GM12878 (cell line): ENCODE data around the gene LRRTM1.

Source experiments
- BACH1 ChIP-seq: fragments of 450-650 bp; IDR thresholded peaks from 2 replicates; pipeline ENCODE4 v1.6.1; 2017; ENCODE audit warnings: mild to moderate bottlenecking, borderline replicate concordance
- NR2C2 ChIP-seq: IDR thresholded peaks from 2 replicates; pipeline ENCODE4 v1.6.1; 2011; ENCODE audit warnings: borderline replicate concordance, low read depth; ENCODE audit not compliant: control insufficient read depth, insufficient read length
- ZNF274 ChIP-seq: IDR thresholded peaks from one replicate; pipeline ENCODE4 v1.8.0; 2011; ENCODE audit not compliant: insufficient read length, insufficient read depth
- TF ChIP-seq, protein P1 (sequence below), 3 experiments: IDR thresholded peaks in 2 of 3; conservative IDR thresholded peaks in 1 of 3; 2 replicates each; pipeline ENCODE4 v1.5.1; 2011; ENCODE audit warnings: low read depth in 3 of 3, low read length in 3 of 3, mild to moderate bottlenecking in 3 of 3, control low read depth in 2 of 3, moderate library complexity in 2 of 3, inconsistent platforms in 1 of 3, mixed read lengths in 1 of 3; ENCODE audit not compliant: control insufficient read depth in 2 of 3, insufficient read depth in 1 of 3; ENCODE audit errors: extremely low read depth in 1 of 3
- TF ChIP-seq, protein P2 (sequence below): fragments of 450-650 bp; conservative IDR thresholded peaks from 2 replicates; pipeline ENCODE4 v1.6.1; 2017; ENCODE audit warnings: mild to moderate bottlenecking, moderate library complexity
- TF ChIP-seq, protein P3 (sequence below): fragments of 450-650 bp; IDR thresholded peaks from 2 replicates; pipeline ENCODE4 v1.6.1; 2016; ENCODE audit warnings: mild to moderate bottlenecking
- TF ChIP-seq, protein P4 (sequence below): IDR thresholded peaks from 2 replicates; pipeline ENCODE4 v1.6.1; 2011; ENCODE audit warnings: borderline replicate concordance, low read depth, mild to moderate bottlenecking, moderate library complexity, mixed read lengths, low read length; ENCODE audit not compliant: insufficient read depth; ENCODE audit errors: extremely low read length

DNA sequence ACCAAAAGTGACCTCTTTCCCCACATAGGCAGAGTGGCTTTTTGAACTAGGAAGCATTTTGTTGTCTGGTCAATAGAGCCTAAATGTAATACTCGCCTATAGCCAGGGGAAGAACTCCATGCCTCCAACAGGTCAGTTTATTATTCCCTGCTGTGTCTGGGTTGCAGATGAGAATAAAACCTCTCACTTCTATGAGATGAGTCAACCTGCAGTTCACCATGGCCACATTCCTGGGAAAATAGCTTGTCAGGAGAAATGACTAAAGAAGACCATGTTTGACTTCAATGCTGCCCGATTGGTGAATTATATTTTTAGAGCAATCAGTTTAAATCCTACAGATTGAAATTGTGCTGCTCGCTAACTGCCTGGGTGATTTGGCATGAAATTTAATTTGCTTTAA, 46.7 kb upstream of the LRRTM1 start:
- TF ChIP-seq, protein P1, sequence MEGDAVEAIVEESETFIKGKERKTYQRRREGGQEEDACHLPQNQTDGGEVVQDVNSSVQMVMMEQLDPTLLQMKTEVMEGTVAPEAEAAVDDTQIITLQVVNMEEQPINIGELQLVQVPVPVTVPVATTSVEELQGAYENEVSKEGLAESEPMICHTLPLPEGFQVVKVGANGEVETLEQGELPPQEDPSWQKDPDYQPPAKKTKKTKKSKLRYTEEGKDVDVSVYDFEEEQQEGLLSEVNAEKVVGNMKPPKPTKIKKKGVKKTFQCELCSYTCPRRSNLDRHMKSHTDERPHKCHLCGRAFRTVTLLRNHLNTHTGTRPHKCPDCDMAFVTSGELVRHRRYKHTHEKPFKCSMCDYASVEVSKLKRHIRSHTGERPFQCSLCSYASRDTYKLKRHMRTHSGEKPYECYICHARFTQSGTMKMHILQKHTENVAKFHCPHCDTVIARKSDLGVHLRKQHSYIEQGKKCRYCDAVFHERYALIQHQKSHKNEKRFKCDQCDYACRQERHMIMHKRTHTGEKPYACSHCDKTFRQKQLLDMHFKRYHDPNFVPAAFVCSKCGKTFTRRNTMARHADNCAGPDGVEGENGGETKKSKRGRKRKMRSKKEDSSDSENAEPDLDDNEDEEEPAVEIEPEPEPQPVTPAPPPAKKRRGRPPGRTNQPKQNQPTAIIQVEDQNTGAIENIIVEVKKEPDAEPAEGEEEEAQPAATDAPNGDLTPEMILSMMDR (IDR thresholded peaks at IDR 0.05 in 2 of 3, conservative IDR thresholded peaks at IDR 0.05 in 1 of 3; ENCODE audit: control insufficient read depth in 2 of 3, extremely low read depth in 1 of 3, insufficient read depth in 1 of 3, low read depth in 3 of 3, low read length in 3 of 3) = no peak
- TF ChIP-seq, protein P2, sequence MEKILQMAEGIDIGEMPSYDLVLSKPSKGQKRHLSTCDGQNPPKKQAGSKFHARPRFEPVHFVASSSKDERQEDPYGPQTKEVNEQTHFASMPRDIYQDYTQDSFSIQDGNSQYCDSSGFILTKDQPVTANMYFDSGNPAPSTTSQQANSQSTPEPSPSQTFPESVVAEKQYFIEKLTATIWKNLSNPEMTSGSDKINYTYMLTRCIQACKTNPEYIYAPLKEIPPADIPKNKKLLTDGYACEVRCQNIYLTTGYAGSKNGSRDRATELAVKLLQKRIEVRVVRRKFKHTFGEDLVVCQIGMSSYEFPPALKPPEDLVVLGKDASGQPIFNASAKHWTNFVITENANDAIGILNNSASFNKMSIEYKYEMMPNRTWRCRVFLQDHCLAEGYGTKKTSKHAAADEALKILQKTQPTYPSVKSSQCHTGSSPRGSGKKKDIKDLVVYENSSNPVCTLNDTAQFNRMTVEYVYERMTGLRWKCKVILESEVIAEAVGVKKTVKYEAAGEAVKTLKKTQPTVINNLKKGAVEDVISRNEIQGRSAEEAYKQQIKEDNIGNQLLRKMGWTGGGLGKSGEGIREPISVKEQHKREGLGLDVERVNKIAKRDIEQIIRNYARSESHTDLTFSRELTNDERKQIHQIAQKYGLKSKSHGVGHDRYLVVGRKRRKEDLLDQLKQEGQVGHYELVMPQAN = no peak
- no peak for TF ChIP-seq ZNF274
- TF ChIP-seq, protein P3, sequence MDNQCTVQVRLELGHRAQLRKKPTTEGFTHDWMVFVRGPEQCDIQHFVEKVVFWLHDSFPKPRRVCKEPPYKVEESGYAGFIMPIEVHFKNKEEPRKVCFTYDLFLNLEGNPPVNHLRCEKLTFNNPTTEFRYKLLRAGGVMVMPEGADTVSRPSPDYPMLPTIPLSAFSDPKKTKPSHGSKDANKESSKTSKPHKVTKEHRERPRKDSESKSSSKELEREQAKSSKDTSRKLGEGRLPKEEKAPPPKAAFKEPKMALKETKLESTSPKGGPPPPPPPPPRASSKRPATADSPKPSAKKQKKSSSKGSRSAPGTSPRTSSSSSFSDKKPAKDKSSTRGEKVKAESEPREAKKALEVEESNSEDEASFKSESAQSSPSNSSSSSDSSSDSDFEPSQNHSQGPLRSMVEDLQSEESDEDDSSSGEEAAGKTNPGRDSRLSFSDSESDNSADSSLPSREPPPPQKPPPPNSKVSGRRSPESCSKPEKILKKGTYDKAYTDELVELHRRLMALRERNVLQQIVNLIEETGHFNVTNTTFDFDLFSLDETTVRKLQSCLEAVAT = no peak
- TF ChIP-seq BACH1 = no peak
- no peak for TF ChIP-seq NR2C2
- TF ChIP-seq, protein P4, sequence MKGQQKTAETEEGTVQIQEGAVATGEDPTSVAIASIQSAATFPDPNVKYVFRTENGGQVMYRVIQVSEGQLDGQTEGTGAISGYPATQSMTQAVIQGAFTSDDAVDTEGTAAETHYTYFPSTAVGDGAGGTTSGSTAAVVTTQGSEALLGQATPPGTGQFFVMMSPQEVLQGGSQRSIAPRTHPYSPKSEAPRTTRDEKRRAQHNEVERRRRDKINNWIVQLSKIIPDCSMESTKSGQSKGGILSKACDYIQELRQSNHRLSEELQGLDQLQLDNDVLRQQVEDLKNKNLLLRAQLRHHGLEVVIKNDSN = no peak
